Lower leg skin (tissue), 4 donors: Measurements from ENCODE around the gene PCGF1. TPM values are rescaled to one million over a fixed set of nuclear protein-coding genes. Genes with fewer than 3 reads are reported as not detected.

Source experiments
- DNase-seq, 2 donors: peaks; one replicate each; pipeline ENCODE4 v3.0.0-alpha.2; 2019; ENCODE audit warnings: low spot score in 2 of 2
- H3K4me3 ChIP-seq: fragments of 200-600 bp; sonication (generic); 2 replicates; pipeline ENCODE4 v1.5.1; 2017; ENCODE audit warnings: mild to moderate bottlenecking, low read depth; ENCODE audit not compliant: poor library complexity, severe bottlenecking
- POLR2A ChIP-seq, 2 donors: fragments of 450-650 bp; IDR thresholded peaks; one replicate each; pipeline ENCODE4 v1.6.1; 2016 to 2017; ENCODE audit warnings: antibody characterized with exemption in 2 of 2, mild to moderate bottlenecking in 1 of 2, moderate library complexity in 1 of 2
- WGBS, 2 donors: methylation state at CpG; one replicate each; pipeline ENCODE4 v1.1.5; 2018; 5-methylcytosine and 5-hydroxymethylcytosine counted together
- intact Hi-C: fragments of 100-400 bp; cut with DNase I; formaldehyde crosslinking; loops from one replicate; pipeline ENCODE4 v1.15.0; 2023; ENCODE audit warnings: low total_unique reads
- total RNA-seq, 4 donors: library from RNA; depleted of rRNA; stranded (reverse); fragments of >200 nt; gene quantifications; one replicate each; pipeline ENCODE4 v1.1.0, GENCODE V29; 2016
- TF ChIP-seq, protein P1 (sequence below), 3 donors: fragments of 450-650 bp; IDR thresholded peaks; one replicate each; pipeline ENCODE4 v1.5.1; 2016; ENCODE audit warnings: antibody characterized with exemption in 3 of 3, mild to moderate bottlenecking in 3 of 3, moderate library complexity in 2 of 3

PCGF1 gene
- total RNA-seq, 4 donors from 2014 or later = 13.3 to 38.4 (median 24.1) TPM

DNA sequence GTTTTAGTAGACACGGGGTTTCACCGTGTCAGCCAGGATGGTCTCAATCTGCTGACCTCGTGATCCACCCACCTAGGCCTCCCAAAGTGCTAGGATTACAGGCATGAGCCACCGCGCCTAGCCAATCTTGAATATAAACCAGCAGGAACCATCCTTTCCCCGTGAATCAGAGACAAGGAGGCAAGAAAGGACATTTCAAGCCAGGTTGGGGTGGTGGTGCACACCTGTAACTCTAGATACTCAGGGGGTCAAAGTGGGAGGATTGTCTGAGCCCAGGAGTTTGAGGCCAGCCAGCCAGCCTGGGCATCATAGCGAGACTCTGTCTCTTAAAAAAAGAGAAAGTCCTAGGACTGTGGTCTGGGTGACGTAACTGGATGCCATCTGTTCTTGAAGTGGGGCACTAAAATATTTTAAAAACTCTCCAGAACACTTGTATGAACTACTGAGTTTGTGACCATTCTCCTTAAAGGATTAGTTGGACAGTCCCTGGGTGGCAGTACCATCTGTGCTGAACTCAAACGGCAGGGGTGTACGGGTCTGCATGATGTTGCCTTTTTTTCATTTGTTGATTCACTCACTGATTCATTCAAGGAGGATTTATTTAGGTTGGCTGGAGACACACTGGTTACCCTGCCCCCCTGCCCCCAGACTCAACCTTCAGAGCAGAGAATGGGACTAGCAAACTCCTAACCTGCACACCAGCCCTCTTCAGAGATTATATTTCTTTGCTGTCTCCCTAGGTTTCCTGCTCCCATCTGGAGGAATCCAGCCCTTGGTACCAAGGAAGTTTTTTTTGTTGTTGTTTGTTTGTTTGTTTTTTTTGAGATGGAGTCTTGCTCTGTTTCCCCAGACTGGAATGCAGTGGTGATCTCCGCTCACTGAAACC lies 3.9 kb upstream of the PCGF1 start:
- no peak for TF ChIP-seq POLR2A (IDR thresholded peaks at IDR 0.05)
- TF ChIP-seq, protein P1, sequence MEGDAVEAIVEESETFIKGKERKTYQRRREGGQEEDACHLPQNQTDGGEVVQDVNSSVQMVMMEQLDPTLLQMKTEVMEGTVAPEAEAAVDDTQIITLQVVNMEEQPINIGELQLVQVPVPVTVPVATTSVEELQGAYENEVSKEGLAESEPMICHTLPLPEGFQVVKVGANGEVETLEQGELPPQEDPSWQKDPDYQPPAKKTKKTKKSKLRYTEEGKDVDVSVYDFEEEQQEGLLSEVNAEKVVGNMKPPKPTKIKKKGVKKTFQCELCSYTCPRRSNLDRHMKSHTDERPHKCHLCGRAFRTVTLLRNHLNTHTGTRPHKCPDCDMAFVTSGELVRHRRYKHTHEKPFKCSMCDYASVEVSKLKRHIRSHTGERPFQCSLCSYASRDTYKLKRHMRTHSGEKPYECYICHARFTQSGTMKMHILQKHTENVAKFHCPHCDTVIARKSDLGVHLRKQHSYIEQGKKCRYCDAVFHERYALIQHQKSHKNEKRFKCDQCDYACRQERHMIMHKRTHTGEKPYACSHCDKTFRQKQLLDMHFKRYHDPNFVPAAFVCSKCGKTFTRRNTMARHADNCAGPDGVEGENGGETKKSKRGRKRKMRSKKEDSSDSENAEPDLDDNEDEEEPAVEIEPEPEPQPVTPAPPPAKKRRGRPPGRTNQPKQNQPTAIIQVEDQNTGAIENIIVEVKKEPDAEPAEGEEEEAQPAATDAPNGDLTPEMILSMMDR (IDR thresholded peaks at IDR 0.05) = no peak
- intact Hi-C loops = no loop called here
- no peak for DNase-seq
- H3K4me3 ChIP-seq = no peak overlapping the region
- 41 to 47% methylated on average over 11 of the region's 11 CpGs for WGBS, 2 donors

- no peak overlapping the region for H3K4me3 ChIP-seq
- no peak for TF ChIP-seq POLR2A (IDR thresholded peaks at IDR 0.05)
- TF ChIP-seq, protein P1 (IDR thresholded peaks at IDR 0.05) = no peak
- intact Hi-C loops = no loop called here
Measured at GRCh38 chr2:74510272-74510671, 2.8 kb upstream of the PCGF1 start.

DNA sequence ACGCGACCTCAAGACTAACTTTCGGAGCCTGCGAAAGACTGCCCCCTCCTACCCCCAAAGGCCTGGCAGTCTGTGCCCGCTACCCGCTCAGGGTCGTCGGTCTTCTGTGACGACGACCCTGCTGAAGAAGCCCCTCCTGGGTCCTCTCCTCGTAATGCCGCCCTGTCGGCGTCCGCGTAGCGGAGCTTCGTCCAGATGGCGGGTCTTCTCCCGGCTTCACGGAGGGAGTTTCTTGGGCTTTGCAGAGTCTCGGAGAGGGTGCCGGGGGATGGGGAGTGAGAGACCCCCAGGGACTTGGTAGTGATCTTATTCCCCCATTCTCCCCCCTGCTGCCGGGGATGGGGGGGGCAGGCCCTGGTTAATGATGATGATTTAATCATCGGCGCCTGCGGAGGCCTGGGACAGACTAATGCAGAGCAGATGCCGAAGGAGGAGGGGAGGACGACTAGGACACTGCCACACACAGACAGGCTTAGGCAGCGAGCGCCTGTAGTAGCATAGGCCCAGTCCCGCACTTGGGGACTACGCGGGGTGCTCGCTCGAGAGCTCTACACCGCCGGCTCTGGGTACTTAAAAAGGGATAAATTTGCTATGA lies 528 bp upstream of the PCGF1 start:
- TF ChIP-seq, protein P1 (IDR thresholded peaks at IDR 0.05) = no peak
- TF ChIP-seq POLR2A (IDR thresholded peaks at IDR 0.05) = no peak
- H3K4me3 ChIP-seq = peak overlapping the region; percentile 67
- DNase-seq = no peak
- 7 to 12% methylated on average over 35 to 38 of the region's 38 CpGs for WGBS, 2 donors
- intact Hi-C loops = no loop called here

More at GRCh38 chr2:74510272-74510671, 2.8 kb upstream of the PCGF1 start:
- no peak for DNase-seq
- WGBS, 2 donors = 92 to 96% methylated on average over 4 of the region's 4 CpGs

DNA sequence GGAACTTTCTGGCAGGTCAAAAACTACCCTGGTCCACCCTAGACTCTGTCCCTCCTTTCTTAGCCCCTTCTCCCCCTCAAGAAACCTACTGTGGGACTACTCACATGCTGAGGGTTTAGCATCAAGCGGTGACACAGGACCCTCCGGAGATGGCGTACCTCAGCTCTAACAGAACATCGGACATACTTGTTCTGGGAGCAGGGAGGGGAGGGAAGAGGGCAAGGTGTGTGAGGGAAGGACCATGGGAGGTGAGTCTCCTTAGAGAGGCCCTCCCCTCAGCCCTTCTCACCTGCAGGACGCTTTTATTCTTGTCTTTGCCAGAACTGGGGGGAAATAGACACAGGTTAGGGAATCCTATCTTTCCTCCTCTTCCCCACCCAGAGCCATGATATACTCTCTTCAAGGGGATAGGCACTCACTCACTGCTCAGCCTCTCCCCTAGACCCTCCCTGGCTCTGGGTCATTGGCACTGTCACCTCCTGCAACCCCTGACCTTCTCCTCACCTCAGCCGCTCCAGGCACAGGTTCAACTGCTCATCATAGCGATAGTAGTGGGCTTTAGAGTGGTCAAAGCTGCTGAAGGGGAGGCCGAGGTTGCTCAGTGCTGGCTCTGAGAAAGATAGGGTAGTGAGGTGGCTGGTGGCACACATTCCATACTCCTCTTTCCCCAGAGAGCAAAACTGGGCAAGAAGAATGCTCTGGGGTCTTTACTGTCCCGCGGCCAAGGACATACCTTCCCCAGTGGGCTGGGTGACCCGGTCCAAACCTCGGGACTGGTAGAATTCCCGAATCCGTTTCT lies 1.8 kb downstream of the PCGF1 start:
- no peak overlapping the region for H3K4me3 ChIP-seq
- intact Hi-C loops = no loop called here
- no peak for DNase-seq
- TF ChIP-seq, protein P1 (IDR thresholded peaks at IDR 0.05) = no peak
- TF ChIP-seq POLR2A (IDR thresholded peaks at IDR 0.05) = no peak
- 93 to 95% methylated on average over 14 of the region's 14 CpGs for WGBS, 2 donors

- no peak for TF ChIP-seq POLR2A (IDR thresholded peaks at IDR 0.05)
- TF ChIP-seq, protein P1 (IDR thresholded peaks at IDR 0.05) = no peak
- WGBS, 2 donors = 95 to 98% methylated on average over 3 of the region's 3 CpGs
- no peak for DNase-seq
- H3K4me3 ChIP-seq = no peak overlapping the region
- intact Hi-C loops = no loop called here
Measured at GRCh38 chr2:74504591-74504990, 2.9 kb downstream of the PCGF1 start.
